Lower lobe of right lung (tissue), 2 donors: ENCODE data around the gene HIF1AN. TPM values are rescaled to one million over a fixed set of nuclear protein-coding genes. Genes with fewer than 3 reads are reported as not detected.
A peak's percentile ranks its signal among the peaks of the same experiment; 100 is the strongest.

Source experiments
- ATAC-seq, 2 donors: fragments of 200-7000 bp; cut with Tn5 transposase; one replicate each; pipeline ENCODE4 v1.9.1; 2020 to 2022; ENCODE audit warnings: mild to moderate bottlenecking in 2 of 2, moderate library complexity in 2 of 2
- DNase-seq: peaks from one replicate; pipeline ENCODE4 v3.0.0-alpha.2; 2020
- H3K27ac ChIP-seq: fragments of 200-600 bp; one replicate; pipeline ENCODE4 v1.8.0; 2022
- H3K27me3 ChIP-seq: fragments of 200-600 bp; one replicate; pipeline ENCODE4 v1.8.0; 2022; ENCODE audit warnings: low read depth
- H3K36me3 ChIP-seq: fragments of 200-600 bp; one replicate; pipeline ENCODE4 v1.8.0; 2022; ENCODE audit warnings: mild to moderate bottlenecking
- H3K4me1 ChIP-seq: fragments of 200-600 bp; one replicate; pipeline ENCODE4 v1.8.0; 2022
- H3K4me3 ChIP-seq: fragments of 200-600 bp; one replicate; pipeline ENCODE4 v1.8.0; 2022; ENCODE audit warnings: mild to moderate bottlenecking
- H3K9me3 ChIP-seq: fragments of 200-600 bp; one replicate; pipeline ENCODE4 v1.8.0; 2022
- CTCF ChIP-seq: fragments of 200-600 bp; IDR thresholded peaks from one replicate; pipeline ENCODE4 v1.8.0; 2022; ENCODE audit warnings: antibody characterized with exemption, mild to moderate bottlenecking
- intact Hi-C: fragments of 100-400 bp; cut with DNase I; formaldehyde crosslinking; loops from one replicate; pipeline ENCODE4 v1.11.0; 2022
- total RNA-seq: library from RNA; stranded (reverse); fragmentation: NEBNext Ultra II Directional; extraction: Animal tissue kit (Norgen Biotek cat#: 25700); gene quantifications from one replicate; pipeline ENCODE4 v1.2.1, GENCODE V29; 2021
- donor health status: DM: no; HTN: yes; CAD: no; lungs with severe emphysema.

Gene HIF1AN
- total RNA-seq, 1 donor from 2014 or later, result 35.6 TPM

DNA sequence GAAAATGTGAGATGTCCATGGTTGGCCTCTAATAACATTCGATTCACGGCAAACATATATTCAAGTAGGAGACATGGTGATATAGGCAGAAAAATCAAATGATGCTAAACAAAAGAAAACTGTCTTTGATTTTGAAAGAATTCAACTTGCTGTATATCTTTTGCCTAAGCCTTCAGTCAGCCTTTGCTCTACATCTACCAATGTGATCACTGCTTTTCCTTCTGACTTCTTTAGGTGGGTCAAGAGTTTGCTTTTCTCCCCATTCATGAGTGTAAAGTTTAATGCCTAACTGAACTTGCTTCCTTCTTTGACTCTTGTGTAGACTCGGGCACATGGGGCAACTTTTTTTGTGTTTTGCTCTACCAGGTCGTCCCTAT is 417 bp upstream of the HIF1AN start:
- H3K27me3 ChIP-seq, result no peaks in the 10 kb centered on the region
- H3K4me3 ChIP-seq, result peak overlapping the region; percentile 88
- no peak for DNase-seq
- peak in 1 of 2 donors; percentile 2 for ATAC-seq
- peaks cover 30% of the 10 kb centered on the region for H3K36me3 ChIP-seq
- intact Hi-C loops, result no loop called here
- peak overlapping the region; percentile 67 for H3K27ac ChIP-seq
- TF ChIP-seq CTCF, result no peak
- H3K9me3 ChIP-seq, result no peaks in the 10 kb centered on the region
- peaks cover 38% of the 10 kb centered on the region for H3K4me1 ChIP-seq

DNA sequence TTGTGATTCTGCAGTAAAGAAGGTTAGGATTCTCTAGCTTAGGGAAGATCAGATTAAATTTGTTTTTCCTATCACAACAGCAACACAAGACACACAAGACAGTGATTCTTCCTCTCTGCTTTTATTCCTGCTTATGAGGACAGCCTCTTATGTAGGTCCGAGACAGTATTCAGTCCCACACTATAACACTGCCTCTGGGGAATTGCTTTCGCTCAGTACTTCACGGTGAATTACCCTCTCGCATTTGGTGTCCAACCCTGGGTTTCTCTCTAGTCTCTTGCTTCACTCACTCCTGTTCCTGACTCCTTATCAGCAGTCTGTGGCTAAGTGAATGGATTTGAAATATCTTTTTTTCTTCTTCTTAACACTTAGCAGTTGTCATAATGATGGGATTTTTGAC is 1.7 kb downstream of the HIF1AN start:
- H3K4me1 ChIP-seq, result peaks cover 37% of the 10 kb centered on the region
- DNase-seq (no peak), ATAC-seq (no peak)
- no peak overlapping the region for H3K27ac ChIP-seq
- H3K4me3 ChIP-seq, result no peak overlapping the region
- peaks cover 52% of the 10 kb centered on the region for H3K36me3 ChIP-seq
- TF ChIP-seq CTCF, result no peak
- no peaks in the 10 kb centered on the region for H3K27me3 ChIP-seq
- intact Hi-C loops, result no loop called here
- no peaks in the 10 kb centered on the region for H3K9me3 ChIP-seq

DNA sequence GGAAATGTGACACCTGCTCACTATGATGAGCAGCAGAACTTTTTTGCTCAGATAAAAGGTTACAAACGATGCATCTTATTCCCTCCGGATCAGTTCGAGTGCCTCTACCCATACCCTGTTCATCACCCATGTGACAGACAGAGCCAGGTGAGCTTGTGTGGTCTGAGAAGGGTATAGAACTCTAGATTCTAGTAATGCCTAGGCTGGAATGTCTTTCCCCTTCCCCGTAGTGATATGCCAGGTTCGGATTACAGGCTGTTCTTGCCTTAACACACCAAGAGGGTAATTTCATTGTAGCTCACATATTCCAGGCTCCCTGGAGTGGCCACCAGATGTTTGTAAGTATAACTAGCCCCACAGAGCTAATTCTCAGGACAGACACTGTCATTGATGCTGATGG is 9.2 kb downstream of the HIF1AN start:
- peaks cover 99% of the 10 kb centered on the region for H3K36me3 ChIP-seq
- ATAC-seq, result no peak

GRCh38 chr10:100551196-100551595 is 15.5 kb downstream of the HIF1AN start:
- H3K27ac ChIP-seq, result no peak overlapping the region
- no peak for TF ChIP-seq CTCF
- intact Hi-C loops, result no loop called here
- no peaks in the 10 kb centered on the region for H3K4me1 ChIP-seq
- ATAC-seq, result peak; percentile 44 to 64
- no peaks in the 10 kb centered on the region for H3K9me3 ChIP-seq
- H3K27me3 ChIP-seq, result no peaks in the 10 kb centered on the region
- peaks cover 49% of the 10 kb centered on the region for H3K36me3 ChIP-seq
- H3K4me3 ChIP-seq, result no peak overlapping the region
- no peak for DNase-seq

More for the DNA sequence above, 9.2 kb downstream of the HIF1AN start:
- H3K27ac ChIP-seq, result no peak overlapping the region
- no peaks in the 10 kb centered on the region for H3K9me3 ChIP-seq
- no peaks in the 10 kb centered on the region for H3K4me1 ChIP-seq
- TF ChIP-seq CTCF, result no peak
- intact Hi-C loops, result no loop called here
- H3K4me3 ChIP-seq, result no peak overlapping the region
- DNase-seq, result no peak
- no peaks in the 10 kb centered on the region for H3K27me3 ChIP-seq

GRCh38 chr10:100551738-100552137 is 16.0 kb downstream of the HIF1AN start:
- Histone ChIP-seq H3K4me3 (no peak overlapping the region), H3K36me3 (peaks cover 48% of the 10 kb centered on the region), H3K27ac (no peak overlapping the region), H3K27me3 (no peaks in the 10 kb centered on the region), H3K4me1 (no peaks in the 10 kb centered on the region), H3K9me3 (no peaks in the 10 kb centered on the region)
- TF ChIP-seq CTCF, result no peak
- DNase-seq, result no peak
- intact Hi-C loops, result no loop called here
- no peak for ATAC-seq

DNA sequence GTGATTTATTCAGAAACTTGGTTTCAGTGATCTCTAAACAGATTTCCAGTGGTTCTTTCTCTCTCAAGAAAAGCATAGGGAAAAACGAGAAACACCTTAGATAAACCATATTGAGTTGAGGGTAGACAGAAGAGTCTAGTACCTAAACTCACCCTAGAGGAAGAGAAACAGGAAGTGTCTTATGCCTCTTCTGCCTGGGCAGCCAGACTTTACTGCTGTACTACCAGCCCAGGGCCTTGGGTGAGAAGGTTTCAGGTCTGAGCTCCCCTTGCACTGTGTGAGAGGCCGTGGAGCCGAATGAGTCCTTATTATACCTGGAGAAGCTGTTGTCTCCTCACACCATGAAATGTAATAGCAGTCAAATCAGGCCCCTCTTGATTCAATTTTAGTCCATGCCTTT is 18.2 kb downstream of the HIF1AN start:
- no peaks in the 10 kb centered on the region for H3K9me3 ChIP-seq

More for the DNA sequence above, 18.2 kb downstream of the HIF1AN start:
- no peaks in the 10 kb centered on the region for H3K4me1 ChIP-seq
- H3K36me3 ChIP-seq, result peaks cover 27% of the 10 kb centered on the region
- intact Hi-C loops, result no loop called here
- ATAC-seq, result no peak
- H3K4me3 ChIP-seq, result no peak overlapping the region
- TF ChIP-seq CTCF, result no peak
- H3K27me3 ChIP-seq, result no peaks in the 10 kb centered on the region
- DNase-seq, result no peak
- no peak overlapping the region for H3K27ac ChIP-seq
